ENCODE results near the gene PLPP1. TPM values are rescaled to one million over a fixed set of nuclear protein-coding genes. Genes with fewer than 3 reads are reported as not detected.

The PLPP1 gene
- total RNA-seq, 4 donors from 2014 or later = 26.1 to 140 (median 41.3) TPM

DNA sequence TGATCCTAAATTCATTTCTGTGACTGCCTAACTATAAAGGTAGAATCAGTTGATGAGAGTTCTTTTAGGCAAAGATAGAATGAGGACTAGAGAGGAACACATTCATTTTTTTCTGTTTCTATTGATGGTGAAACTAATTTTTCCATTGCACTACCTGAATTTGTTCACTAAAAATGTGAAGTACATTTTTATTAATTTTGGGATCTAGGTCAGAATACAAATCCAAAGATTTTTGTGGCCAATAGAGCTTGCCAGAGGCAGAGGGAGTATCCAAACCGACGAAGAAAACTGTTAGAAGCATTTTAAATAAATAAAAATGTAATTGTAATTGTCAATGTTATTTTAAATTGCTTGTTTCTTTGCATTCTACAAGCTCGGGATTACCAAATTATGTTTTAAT is 148.9 kb downstream of the PLPP1 start:
- intact Hi-C loops (cut with DNase I) = no loop called here
- Histone ChIP-seq H3K27ac (no peak overlapping the region), H3K9me3 (peaks cover 0 to 15% (median 8%) of the 10 kb centered on the region in 3 donors), H3K27me3 (no peaks in the 10 kb centered on the region), H3K4me1 (peaks cover 0 to 7% (median 0%) of the 10 kb centered on the region in 3 donors), H3K36me3 (peaks cover 4 to 69% (median 4%) of the 10 kb centered on the region in 3 donors), H3K4me3 (no peak overlapping the region)
- 83% methylated on average over 3 of the region's 3 CpGs for WGBS, 2 donors
- no peak for DNase-seq
- TF ChIP-seq POLR2A (IDR thresholded peaks at IDR 0.05) = no peak
- TF ChIP-seq, protein P1, sequence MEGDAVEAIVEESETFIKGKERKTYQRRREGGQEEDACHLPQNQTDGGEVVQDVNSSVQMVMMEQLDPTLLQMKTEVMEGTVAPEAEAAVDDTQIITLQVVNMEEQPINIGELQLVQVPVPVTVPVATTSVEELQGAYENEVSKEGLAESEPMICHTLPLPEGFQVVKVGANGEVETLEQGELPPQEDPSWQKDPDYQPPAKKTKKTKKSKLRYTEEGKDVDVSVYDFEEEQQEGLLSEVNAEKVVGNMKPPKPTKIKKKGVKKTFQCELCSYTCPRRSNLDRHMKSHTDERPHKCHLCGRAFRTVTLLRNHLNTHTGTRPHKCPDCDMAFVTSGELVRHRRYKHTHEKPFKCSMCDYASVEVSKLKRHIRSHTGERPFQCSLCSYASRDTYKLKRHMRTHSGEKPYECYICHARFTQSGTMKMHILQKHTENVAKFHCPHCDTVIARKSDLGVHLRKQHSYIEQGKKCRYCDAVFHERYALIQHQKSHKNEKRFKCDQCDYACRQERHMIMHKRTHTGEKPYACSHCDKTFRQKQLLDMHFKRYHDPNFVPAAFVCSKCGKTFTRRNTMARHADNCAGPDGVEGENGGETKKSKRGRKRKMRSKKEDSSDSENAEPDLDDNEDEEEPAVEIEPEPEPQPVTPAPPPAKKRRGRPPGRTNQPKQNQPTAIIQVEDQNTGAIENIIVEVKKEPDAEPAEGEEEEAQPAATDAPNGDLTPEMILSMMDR (IDR thresholded peaks at IDR 0.05) = no peak

DNA sequence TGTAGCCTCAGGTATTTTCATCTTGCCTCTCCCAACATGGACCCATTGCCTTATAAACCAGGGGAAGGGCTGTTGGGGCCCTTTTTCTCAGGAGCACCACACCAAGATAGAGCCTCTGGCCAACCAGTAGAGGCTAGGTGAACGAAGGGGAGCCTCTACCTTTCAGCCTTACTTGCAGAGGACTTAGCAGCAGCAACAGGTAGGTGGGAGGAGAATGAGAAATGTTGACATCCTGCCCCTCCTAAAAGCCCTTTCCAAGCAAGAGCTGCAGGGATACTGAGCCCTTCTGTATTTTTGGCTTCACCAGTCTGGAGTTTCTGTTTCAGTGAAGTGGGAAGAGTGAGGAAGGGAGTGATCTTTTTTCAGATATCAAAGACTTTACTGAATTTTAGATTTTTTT is 149.5 kb downstream of the PLPP1 start:
- peaks cover 0 to 15% (median 8%) of the 10 kb centered on the region in 3 donors for H3K9me3 ChIP-seq
- H3K4me1 ChIP-seq = peaks cover 0 to 7% (median 0%) of the 10 kb centered on the region in 3 donors
- WGBS, 2 donors = 100% methylated on average over 1 of the region's 1 CpG
- no peaks in the 10 kb centered on the region for H3K27me3 ChIP-seq
- DNase-seq = no peak
- peaks cover 4 to 69% (median 4%) of the 10 kb centered on the region in 3 donors for H3K36me3 ChIP-seq
- no peak for TF ChIP-seq POLR2A (IDR thresholded peaks at IDR 0.05)
- TF ChIP-seq, protein P1 (IDR thresholded peaks at IDR 0.05) = no peak
- H3K27ac ChIP-seq = no peak overlapping the region
- no peak overlapping the region for H3K4me3 ChIP-seq
- intact Hi-C loops (cut with DNase I) = no loop called here

DNA sequence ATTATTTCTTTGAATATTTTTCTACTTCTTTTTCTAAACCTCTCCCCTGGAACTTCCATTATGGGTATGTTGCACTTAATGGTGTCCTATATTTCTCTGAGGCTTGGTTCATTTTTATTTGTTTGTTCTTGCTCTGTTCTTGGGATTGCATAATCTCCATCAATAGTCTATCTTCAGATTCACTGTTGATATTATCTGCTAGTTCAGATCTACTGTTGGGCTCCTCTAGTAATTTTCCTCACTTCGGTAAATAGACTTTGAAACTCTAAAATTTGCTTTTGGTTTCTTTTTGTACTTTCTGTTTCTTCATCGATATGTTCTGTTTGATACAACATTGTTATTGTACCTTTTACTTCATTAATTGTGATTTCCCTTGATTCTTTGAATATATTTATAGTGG is 150.7 kb downstream of the PLPP1 start:
- Histone ChIP-seq H3K9me3 (peaks cover 0 to 15% (median 8%) of the 10 kb centered on the region in 3 donors), H3K36me3 (peaks cover 4 to 69% (median 10%) of the 10 kb centered on the region in 3 donors), H3K27ac (no peak overlapping the region), H3K4me1 (peaks cover 0 to 7% (median 0%) of the 10 kb centered on the region in 3 donors), H3K27me3 (no peaks in the 10 kb centered on the region), H3K4me3 (no peak overlapping the region)
- no peak for DNase-seq
- intact Hi-C loops (cut with DNase I) = no loop called here
- TF ChIP-seq POLR2A (IDR thresholded peaks at IDR 0.05) = no peak
- TF ChIP-seq, protein P1 (IDR thresholded peaks at IDR 0.05) = no peak
- 79 to 97% methylated on average over 2 of the region's 2 CpGs for WGBS, 2 donors

DNA sequence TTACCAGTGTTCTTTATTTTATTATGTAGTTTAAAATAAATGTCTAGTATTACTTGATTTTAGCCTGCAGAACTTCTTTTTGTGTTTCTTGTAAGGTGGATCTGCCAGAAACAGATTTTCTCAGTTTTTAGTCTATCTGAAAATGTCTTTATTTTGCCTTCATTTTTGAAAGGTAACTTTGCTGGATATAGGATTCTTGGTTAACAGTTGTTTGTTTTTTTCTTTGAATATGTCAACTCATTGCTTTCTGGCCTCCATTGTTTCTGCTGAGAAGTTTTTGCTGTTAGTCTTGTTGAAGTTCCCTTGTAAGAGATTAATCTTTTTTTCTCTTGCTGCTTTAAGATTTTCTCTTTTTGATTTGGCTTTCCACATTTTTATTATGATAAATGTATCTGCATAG is 151.5 kb downstream of the PLPP1 start:
- no peak overlapping the region for H3K27ac ChIP-seq
- H3K27me3 ChIP-seq = no peaks in the 10 kb centered on the region
- intact Hi-C loops (cut with DNase I) = no loop called here
- H3K9me3 ChIP-seq = peaks cover 0 to 15% (median 8%) of the 10 kb centered on the region in 3 donors
- TF ChIP-seq POLR2A (IDR thresholded peaks at IDR 0.05) = no peak
- TF ChIP-seq, protein P1 (IDR thresholded peaks at IDR 0.05) = no peak
- peaks cover 4 to 69% (median 10%) of the 10 kb centered on the region in 3 donors for H3K36me3 ChIP-seq
- peaks cover 0 to 7% (median 0%) of the 10 kb centered on the region in 3 donors for H3K4me1 ChIP-seq
- no peak overlapping the region for H3K4me3 ChIP-seq
- DNase-seq = no peak

DNA sequence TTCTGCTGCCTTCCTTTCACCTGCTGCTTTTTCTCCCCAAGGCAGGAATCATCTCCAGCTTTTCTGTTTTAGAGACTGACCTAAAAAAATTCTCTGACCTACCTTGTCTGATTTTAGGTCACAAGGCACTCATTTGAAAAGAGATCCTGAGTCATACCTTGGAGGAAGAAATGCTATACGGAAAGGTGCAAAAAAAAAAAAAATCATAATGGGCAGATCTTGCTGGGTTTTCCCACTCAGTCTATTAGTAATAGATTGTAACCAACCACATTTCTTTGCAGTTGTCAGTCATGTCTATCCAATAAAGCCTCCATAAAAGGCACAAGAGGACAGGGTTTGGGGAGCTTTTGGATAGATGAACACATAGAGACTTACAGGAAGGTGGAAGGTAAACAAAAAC is 157.0 kb downstream of the PLPP1 start:
- WGBS, 2 donors = 38 to 42% methylated on average over 1 of the region's 1 CpG

More for the DNA sequence above, 157.0 kb downstream of the PLPP1 start:
- Histone ChIP-seq H3K4me3 (no peak overlapping the region), H3K9me3 (peaks cover 0 to 4% (median 3%) of the 10 kb centered on the region in 3 donors), H3K27ac (peak overlapping the region in 3 of 4 donors; percentile 22 to 55 (median 53)), H3K27me3 (no peaks in the 10 kb centered on the region), H3K4me1 (no peaks in the 10 kb centered on the region), H3K36me3 (peaks cover 2 to 87% (median 8%) of the 10 kb centered on the region in 3 donors)
- no peak for DNase-seq
- no peak for TF ChIP-seq POLR2A (IDR thresholded peaks at IDR 0.05)
- intact Hi-C loops (cut with DNase I) = no loop called here

Small RNA genes within 50 kb of the gene (small RNA-seq; reads per million reads assigned to genes)
- gene MIR5687 = 0 reads per million in 4 donors

Other genes starting within 250 kb of the PLPP1 start
- gene DHX29, start 227.3 kb downstream of the PLPP1 start, total RNA-seq = 10 to 100 TPM; 14.8 to 26.7 (median 26.4) TPM
- gene MTREX, start 227.0 kb downstream of the PLPP1 start, total RNA-seq = 10 to 100 TPM; 63.9 to 79.3 (median 72.2) TPM
- 10 to 100 TPM; 16.0 to 29.8 (median 23.3) TPM for gene SLC38A9, start 177.4 kb upstream of the PLPP1 start, total RNA-seq
- not detected for gene DDX4, start 203.1 kb upstream of the PLPP1 start, total RNA-seq